Common myeloid progenitor, CD34-positive (primary cell): Measurements from ENCODE around the gene NMUR2. TPM values are rescaled to one million over a fixed set of nuclear protein-coding genes. Genes with fewer than 3 reads are reported as not detected.

Experiments used
- CTCF ChIA-PET: fragments of 350-600 bp; sonication (Branson Sonifier 250); formaldehyde crosslinking; loops from one replicate; lab custom pipeline; 2021; ENCODE audit warnings: antibody characterized with exemption; lab: Charles Lee
- POLR2A ChIA-PET: fragments of 350-600 bp; sonication (Branson Sonifier 250); formaldehyde crosslinking; loops from one replicate; lab custom pipeline; 2021; ENCODE audit warnings: antibody characterized with exemption; lab: Charles Lee
- DNase-seq, 3 donors: peaks; one replicate each; pipeline versions ENCODE4 v3.0.0 to v3.0.0-alpha.2; 2013
- H3K27ac ChIP-seq, 2 experiments: 1 replicate in 1 of 2; 2 replicates in 1 of 2; pipeline ENCODE4 v1.7.0; 2013; ENCODE audit warnings: inconsistent platforms in 2 of 2, low read length in 2 of 2, mild to moderate bottlenecking in 2 of 2, low read depth in 1 of 2, moderate library complexity in 1 of 2; ENCODE audit not compliant: severe bottlenecking in 2 of 2, insufficient read depth in 1 of 2, poor library complexity in 1 of 2
- H3K27me3 ChIP-seq, 5 experiments: replicated peaks in 2 of 5; 1 replicate in 3 of 5; 2 replicates in 2 of 5; pipeline versions ENCODE4 v1.6.1 to v1.7.0; 2013; ENCODE audit warnings: low read length in 4 of 5, mild to moderate bottlenecking in 2 of 5, moderate library complexity in 2 of 5, inconsistent platforms in 1 of 5; ENCODE audit not compliant: insufficient read depth in 5 of 5, control insufficient read depth in 4 of 5
- H3K36me3 ChIP-seq, 4 experiments: 1 replicate in 2 of 4; 2 replicates in 2 of 4; pipeline versions ENCODE4 v1.6.1 to v1.7.0; 2013; ENCODE audit warnings: low read length in 3 of 4, control low read depth in 1 of 4, mild to moderate bottlenecking in 1 of 4; ENCODE audit not compliant: control insufficient read depth in 4 of 4, insufficient read depth in 4 of 4
- H3K4me1 ChIP-seq, 4 experiments: 1 replicate in 3 of 4; 2 replicates in 1 of 4; pipeline versions ENCODE4 v1.6.1 to v1.7.1; 2013; ENCODE audit warnings: low read length in 3 of 4, mild to moderate bottlenecking in 3 of 4, control low read depth in 1 of 4, inconsistent platforms in 1 of 4, moderate library complexity in 1 of 4; ENCODE audit not compliant: control insufficient read depth in 4 of 4, insufficient read depth in 4 of 4; ENCODE audit errors: control extremely low read depth in 1 of 4
- H3K4me3 ChIP-seq, 7 experiments: 1 replicate in 4 of 7; 2 replicates in 3 of 7; pipeline versions ENCODE4 v1.5.1 to v1.7.0; 2013; ENCODE audit warnings: mild to moderate bottlenecking in 7 of 7, low read length in 6 of 7, moderate library complexity in 6 of 7, inconsistent platforms in 2 of 7, low read depth in 2 of 7, control low read depth in 1 of 7; ENCODE audit not compliant: insufficient read depth in 4 of 7, control insufficient read depth in 1 of 7; ENCODE audit errors: extremely low read depth in 1 of 7
- H3K9me3 ChIP-seq, 5 experiments: 1 replicate in 4 of 5; 2 replicates in 1 of 5; pipeline versions ENCODE4 v1.6.1 to v1.7.1; 2013; ENCODE audit warnings: low read length in 4 of 5, mild to moderate bottlenecking in 2 of 5, inconsistent platforms in 1 of 5, low read depth in 1 of 5, moderate library complexity in 1 of 5; ENCODE audit not compliant: control insufficient read depth in 4 of 5, insufficient read depth in 2 of 5; ENCODE audit errors: control extremely low read depth in 1 of 5
- WGBS: methylation state at CpG from one replicate; pipeline ENCODE4 v1.1.5; 2013; ENCODE audit not compliant: insufficient coverage; 5-methylcytosine and 5-hydroxymethylcytosine counted together
- polyA plus RNA-seq: library from polyadenylated mRNA; unstranded; fragments of 120-200 nt; gene quantifications from one replicate; pipeline ENCODE4 v1.2.1, GENCODE V29; 2013

Gene NMUR2, protein sequence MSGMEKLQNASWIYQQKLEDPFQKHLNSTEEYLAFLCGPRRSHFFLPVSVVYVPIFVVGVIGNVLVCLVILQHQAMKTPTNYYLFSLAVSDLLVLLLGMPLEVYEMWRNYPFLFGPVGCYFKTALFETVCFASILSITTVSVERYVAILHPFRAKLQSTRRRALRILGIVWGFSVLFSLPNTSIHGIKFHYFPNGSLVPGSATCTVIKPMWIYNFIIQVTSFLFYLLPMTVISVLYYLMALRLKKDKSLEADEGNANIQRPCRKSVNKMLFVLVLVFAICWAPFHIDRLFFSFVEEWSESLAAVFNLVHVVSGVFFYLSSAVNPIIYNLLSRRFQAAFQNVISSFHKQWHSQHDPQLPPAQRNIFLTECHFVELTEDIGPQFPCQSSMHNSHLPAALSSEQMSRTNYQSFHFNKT
- not detected for polyA plus RNA-seq

DNA sequence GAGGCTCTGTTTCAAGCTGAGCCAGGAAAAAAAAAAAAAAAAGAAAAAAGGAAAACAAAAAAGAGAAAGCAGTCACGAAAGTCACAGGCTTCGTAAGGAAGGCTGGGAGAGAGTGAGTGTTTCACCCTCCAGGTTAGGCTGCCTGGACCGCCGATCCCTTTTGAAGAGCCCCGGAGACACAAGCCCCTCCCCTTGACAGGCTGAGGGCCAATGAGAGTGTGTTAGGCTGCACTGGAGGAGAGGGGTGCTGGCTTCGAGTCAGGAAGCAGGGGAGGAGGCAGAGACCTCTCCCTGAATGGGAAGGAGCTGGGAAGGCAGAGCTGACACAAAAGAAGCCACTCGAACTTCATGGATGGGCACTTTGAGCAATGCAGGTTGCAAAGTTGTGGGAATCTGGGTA, at the start of gene NMUR2:
NMUR2 (minus strand) TSS at position 135 of the 400 bp plus-strand sequence. CDS start 166 bp downstream, outside the sequence.
- Histone ChIP-seq H3K36me3 (no peaks in the 10 kb centered on the region), H3K4me3 (no peak within 1 kb of the TSS), H3K27me3 (no peaks in the 10 kb centered on the region), H3K27ac (no peak within 1 kb of the TSS), H3K4me1 (no peaks in the 10 kb centered on the region), H3K9me3 (no peaks in the 10 kb centered on the region)
- ChIA-PET POLR2A (no interaction called here), CTCF (no interaction called here)
- 31% methylated on average over 5 of the region's 7 CpGs for WGBS
- no peak for DNase-seq

DNA sequence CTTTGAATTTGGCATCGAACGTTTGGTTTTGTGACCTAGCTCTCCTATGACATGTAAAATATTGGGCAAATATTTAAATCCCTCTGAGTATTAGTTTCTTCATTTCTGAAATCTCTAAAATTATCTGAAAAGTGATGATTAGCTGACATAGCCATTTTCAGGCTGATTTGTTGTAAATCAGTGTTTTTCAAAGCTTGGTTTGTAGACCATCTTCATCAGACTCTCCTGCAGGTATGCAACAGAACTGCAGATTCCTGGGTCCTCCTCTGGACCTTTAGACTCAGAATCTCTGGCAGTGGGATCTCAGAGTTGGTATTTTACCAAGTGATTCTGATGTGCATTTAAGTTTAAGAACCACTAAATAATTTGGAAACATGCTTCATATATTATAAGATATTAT, 38.9 kb upstream of the NMUR2 start:
- no CpG with 5 or more reads among the region's 2 CpGs for WGBS
- H3K4me3 ChIP-seq: no peak overlapping the region
- H3K27me3 ChIP-seq: no peaks in the 10 kb centered on the region
- H3K4me1 ChIP-seq: no peaks in the 10 kb centered on the region
- no peaks in the 10 kb centered on the region for H3K9me3 ChIP-seq
- POLR2A ChIA-PET: no interaction called here
- CTCF ChIA-PET: no interaction called here
- no peak overlapping the region for H3K27ac ChIP-seq
- no peak for DNase-seq
- H3K36me3 ChIP-seq: no peaks in the 10 kb centered on the region

DNA sequence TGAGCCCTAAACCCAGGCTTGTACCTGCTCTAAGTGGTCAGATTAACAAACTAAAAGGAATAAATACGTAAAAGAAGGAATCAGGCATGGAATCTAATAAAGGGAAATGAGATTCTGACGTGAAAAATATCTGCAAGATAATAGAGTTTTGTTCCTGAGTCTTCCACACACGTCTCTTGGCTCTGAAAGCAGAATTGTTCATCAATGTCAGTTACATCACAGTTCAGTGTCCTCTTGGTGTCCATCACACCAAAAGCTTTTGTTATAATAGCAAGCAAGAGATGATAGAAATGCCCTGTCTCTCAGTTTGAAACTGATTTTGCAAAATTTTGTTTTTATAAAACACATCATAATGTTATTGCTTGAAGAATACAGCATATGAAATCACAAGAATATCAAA, 34.7 kb upstream of the NMUR2 start:
- H3K27me3 ChIP-seq: no peaks in the 10 kb centered on the region
- no peaks in the 10 kb centered on the region for H3K9me3 ChIP-seq
- H3K36me3 ChIP-seq: no peaks in the 10 kb centered on the region
- H3K4me1 ChIP-seq: no peaks in the 10 kb centered on the region
- H3K4me3 ChIP-seq: no peak overlapping the region
- H3K27ac ChIP-seq: no peak overlapping the region
- DNase-seq: no peak
- WGBS: 82% methylated on average over 3 of the region's 3 CpGs
- ChIA-PET CTCF (no interaction called here), POLR2A (no interaction called here)

GRCh38 chr5:152437866-152438265, 32.8 kb upstream of the NMUR2 start:
- Histone ChIP-seq H3K4me1 (no peaks in the 10 kb centered on the region), H3K27me3 (no peaks in the 10 kb centered on the region), H3K27ac (no peak overlapping the region), H3K4me3 (no peak overlapping the region), H3K36me3 (no peaks in the 10 kb centered on the region), H3K9me3 (no peaks in the 10 kb centered on the region)
- WGBS: 62% methylated on average over 3 of the region's 3 CpGs
- DNase-seq: no peak
- CTCF ChIA-PET: no interaction called here
- POLR2A ChIA-PET: no interaction called here

GRCh38 chr5:152427721-152428120, 22.6 kb upstream of the NMUR2 start:
- no peak overlapping the region for H3K4me3 ChIP-seq
- no peak for DNase-seq
- no peaks in the 10 kb centered on the region for H3K27me3 ChIP-seq
- WGBS: 65% methylated on average over 3 of the region's 3 CpGs
- ChIA-PET CTCF (no interaction called here), POLR2A (no interaction called here)
- H3K9me3 ChIP-seq: no peaks in the 10 kb centered on the region
- H3K27ac ChIP-seq: no peak overlapping the region
- H3K36me3 ChIP-seq: no peaks in the 10 kb centered on the region
- no peaks in the 10 kb centered on the region for H3K4me1 ChIP-seq

DNA sequence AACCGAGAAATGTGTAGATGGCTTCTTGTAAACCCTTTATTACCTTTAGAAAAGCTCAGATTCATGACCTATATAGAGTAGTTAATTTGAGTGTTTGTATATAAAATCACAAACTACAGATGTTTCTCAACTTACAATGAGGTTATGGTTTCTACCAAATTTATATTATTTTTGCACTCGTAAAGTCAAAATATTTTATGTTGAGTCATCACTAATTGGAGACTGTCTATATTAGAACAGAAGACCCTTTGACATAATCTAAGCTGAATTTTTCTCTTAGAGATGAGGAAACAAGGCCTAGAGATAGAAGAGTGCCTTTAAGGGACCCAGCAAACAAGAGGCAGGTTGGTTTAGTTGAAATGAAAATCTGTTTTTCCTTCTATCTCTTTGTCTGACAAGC, 20.0 kb upstream of the NMUR2 start:
- CTCF ChIA-PET: no interaction called here
- H3K27me3 ChIP-seq: no peaks in the 10 kb centered on the region
- no peak for DNase-seq
- POLR2A ChIA-PET: no interaction called here
- WGBS: no CpG with 5 or more reads among the region's 2 CpGs
- H3K4me1 ChIP-seq: no peaks in the 10 kb centered on the region
- no peaks in the 10 kb centered on the region for H3K36me3 ChIP-seq
- no peak overlapping the region for H3K27ac ChIP-seq
- no peaks in the 10 kb centered on the region for H3K9me3 ChIP-seq
- no peak overlapping the region for H3K4me3 ChIP-seq

DNA sequence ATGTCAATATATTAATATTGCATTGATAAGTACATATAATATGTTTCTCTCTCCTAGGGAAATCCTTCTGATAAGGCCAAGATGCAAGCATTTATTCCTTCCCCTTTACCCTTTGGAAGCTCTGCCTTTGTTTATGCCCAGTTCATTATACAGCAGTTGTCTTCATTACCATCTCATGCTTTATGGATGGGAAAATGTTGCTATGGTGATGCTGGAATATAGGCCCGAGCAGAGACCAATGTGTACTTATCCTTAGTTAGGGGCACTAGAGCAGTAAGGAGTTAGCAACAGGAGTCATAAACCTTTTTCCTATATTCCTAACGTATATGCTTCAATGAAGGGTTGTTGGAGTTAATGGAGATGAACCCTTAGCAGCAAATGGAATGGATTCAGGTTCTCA, 19.4 kb upstream of the NMUR2 start:
- H3K4me3 ChIP-seq: no peak overlapping the region
- DNase-seq: no peak
- WGBS: 100% methylated on average over 1 of the region's 2 CpGs
- no peaks in the 10 kb centered on the region for H3K27me3 ChIP-seq
- H3K36me3 ChIP-seq: no peaks in the 10 kb centered on the region
- no peaks in the 10 kb centered on the region for H3K4me1 ChIP-seq
- H3K27ac ChIP-seq: no peak overlapping the region
- H3K9me3 ChIP-seq: no peaks in the 10 kb centered on the region
- ChIA-PET POLR2A (no interaction called here), CTCF (no interaction called here)
